ENCODE data around the gene ICE2. TPM values are rescaled to one million over a fixed set of nuclear protein-coding genes. Genes with fewer than 3 reads are reported as not detected.

ICE2 gene
- total and polyA plus RNA-seq, 2 of the 8 experiments (the other 6 are each of a cell fraction or from before 2014, with no cell fraction given) = 40.0 to 87.3 TPM

GRCh38 chr15:60518511-60518910 is 39.6 kb upstream of the ICE2 start:
- Histone ChIP-seq H4K5ac (ENCODE audit: insufficient read length, low read depth, low read length) (no peak overlapping the region), H2BK15ac (ENCODE audit: low read length) (no peak overlapping the region), H3K9me3 (ENCODE audit: insufficient read depth in 2 of 2, low read depth in 1 of 2, low read length in 1 of 2) (no peaks in the 10 kb centered on the region), H3K4ac (replicated peaks; ENCODE audit: insufficient read length, low read depth, low read length) (no peak overlapping the region), H4K20me1 (replicated peaks in 1 of 2; ENCODE audit: control insufficient read depth in 1 of 2, insufficient read depth in 2 of 2, low read length in 2 of 2) (no peaks in the 10 kb centered on the region), H4K91ac (replicated peaks; ENCODE audit: insufficient read length, low read length) (no peak overlapping the region), H3K14ac (ENCODE audit: insufficient read length) (no peak overlapping the region), H2AFZ (ENCODE audit: low read length) (no peak overlapping the region), H3K36me3 (ENCODE audit: control insufficient read depth in 2 of 4, insufficient read depth in 4 of 4, low read length in 3 of 4) (peaks cover 0 to 7% (median 2%) of the 10 kb centered on the region in 4 experiments; a peak in 1 of 8 replicates), H3K23me2 (ENCODE audit: low read depth, low read length) (no peaks in the 10 kb centered on the region), H3K79me1 (ENCODE audit: low read depth, low read length) (no peaks in the 10 kb centered on the region), H3K4me1 (replicated peaks in 1 of 4; ENCODE audit: control insufficient read depth in 3 of 4, insufficient read depth in 4 of 4, low read length in 3 of 4) (peaks cover 0 to 3% (median 0%) of the 10 kb centered on the region in 4 experiments; a peak in 4 of 7 replicates), H3K4me3 (ENCODE audit: extremely low read depth in 1 of 4, insufficient read depth in 2 of 4, low read depth in 3 of 4, low read length in 4 of 4) (no peak overlapping the region), H4K8ac (ENCODE audit: extremely low read depth, insufficient read depth, low read length) (no peak overlapping the region), H3K27me3 (replicated peaks in 1 of 4; ENCODE audit: control insufficient read depth in 3 of 4, extremely low read depth in 1 of 4, insufficient read depth in 3 of 4, low read length in 3 of 4) (no peaks in the 10 kb centered on the region), H2BK5ac (ENCODE audit: low read depth, low read length) (no peak overlapping the region), H3K27ac (ENCODE audit: low read depth, low read length) (no peak overlapping the region), H2AK5ac (ENCODE audit: low read depth, low read length) (no peak overlapping the region), H3K9ac (replicated peaks in 1 of 4; ENCODE audit: extremely low read depth in 1 of 4, low read depth in 3 of 4, low read length in 3 of 4) (no peak overlapping the region), H3K4me2 (ENCODE audit: insufficient read depth in 1 of 2, low read depth in 2 of 2, low read length in 2 of 2) (no peak overlapping the region), H3K79me2 (ENCODE audit: control insufficient read depth in 1 of 2, insufficient read depth in 2 of 2, low read length in 2 of 2) (no peaks in the 10 kb centered on the region), H3K18ac (ENCODE audit: extremely low read depth, low read length) (no peak overlapping the region), H2BK20ac (ENCODE audit: low read length) (no peak overlapping the region), H3K23ac (ENCODE audit: insufficient read length) (no peak overlapping the region), H2BK12ac (ENCODE audit: low read depth, low read length) (no peak overlapping the region), H3K56ac (replicated peaks; ENCODE audit: insufficient read length, low read depth, low read length) (no peak overlapping the region), H2BK120ac (replicated peaks; ENCODE audit: low read depth, low read length) (no peak overlapping the region)
- ChIA-PET POLR2A (ENCODE audit: partially characterized antibody) (no interaction called here), CTCF (ENCODE audit: partially characterized antibody) (interaction anchor here (0.7 to 7.2 kb wide), 8 partner anchors 11 to 398 kb away, joined by 3 to 103 read pairs (median 4); no protein-coding TSS in a partner anchor)
- WGBS, 2 experiments (ENCODE audit: extremely low coverage in 1 of 2, insufficient coverage in 1 of 2, insufficient read length in 1 of 2, insufficient replicate concordance in 2 of 2, low coverage in 1 of 2, low lambda C conversion rate in 2 of 2, missing lambda C conversion rate in 1 of 2) = 91% methylated on average over 8 of the region's 8 CpGs; no CpG with 5 or more reads in 1 of the 2 experiments
- no peak for FAIRE-seq
- no peak for DNase-seq (ENCODE audit: low read depth in 1 of 2, low spot score in 2 of 2)
- TF ChIP-seq CBX8 (IDR thresholded peaks at IDR 0.05; ENCODE audit: borderline replicate concordance, low read depth, low read length) (no peak), BACH1 (IDR thresholded peaks at IDR 0.05; ENCODE audit: low read length) (no peak), TCF12 (IDR thresholded peaks at IDR 0.05; ENCODE audit: low read depth, low read length) (no peak), HDAC2 (IDR thresholded peaks at IDR 0.05; ENCODE audit: borderline replicate concordance in 1 of 2, low read depth in 2 of 2, low read length in 2 of 2) (no peak), ATF2 (IDR thresholded peaks at IDR 0.05; ENCODE audit: low read length) (no peak)

Measured in H1 (cell line).